Stimulated activated CD8-positive, alpha-beta memory T cell treated with anti-CD3 and anti-CD28 coated beads, Interleukin-7, amount 100 ng/mL, for 24 hours (primary cell): ENCODE results near the gene ARF6.
"Not testable (repeated sequence)": the region's sequence is repeated elsewhere in the genome, so short reads cannot be mapped to it uniquely, and the experiment has no call there.

ENCODE experiments used
- DNase-seq: peaks from one replicate; pipeline ENCODE4 v3.0.0-alpha.2; 2020; ENCODE audit warnings: low read depth

The ARF6 gene

GRCh38 chr14:49907186-49907585, 14.3 kb downstream of the ARF6 start:
- no peak for DNase-seq

- no peak for DNase-seq
Measured at GRCh38 chr14:49908433-49908782, 15.5 kb downstream of the ARF6 start.

- no peak for DNase-seq
Measured at GRCh38 chr14:49909016-49909415, 16.1 kb downstream of the ARF6 start.

GRCh38 chr14:49915085-49915484, 22.2 kb downstream of the ARF6 start:
- DNase-seq, result no peak

- no peak for DNase-seq
Measured at GRCh38 chr14:49918706-49919105, 25.8 kb downstream of the ARF6 start.

- no peak for DNase-seq
Measured at GRCh38 chr14:49919825-49920659, 27.2 kb downstream of the ARF6 start.

GRCh38 chr14:49920935-49921334, 28.1 kb downstream of the ARF6 start:
- no peak for DNase-seq

GRCh38 chr14:49921401-49921800, 28.5 kb downstream of the ARF6 start:
- DNase-seq, result no peak

GRCh38 chr14:49923442-49923841, 30.6 kb downstream of the ARF6 start:
- no peak for DNase-seq

GRCh38 chr14:49923881-49924280, 31.0 kb downstream of the ARF6 start:
- DNase-seq, result no peak

- no peak for DNase-seq
Measured at GRCh38 chr14:49924852-49925251, 32.0 kb downstream of the ARF6 start.

- no peak for DNase-seq
Measured at GRCh38 chr14:49926803-49927202, 33.9 kb downstream of the ARF6 start.

GRCh38 chr14:49928015-49928414, 35.1 kb downstream of the ARF6 start:
- DNase-seq, result no peak

GRCh38 chr14:49930720-49931119, 37.8 kb downstream of the ARF6 start:
- no peak for DNase-seq

- no peak for DNase-seq
Measured at GRCh38 chr14:49931523-49931922, 38.6 kb downstream of the ARF6 start.

GRCh38 chr14:49933128-49933527, 40.2 kb downstream of the ARF6 start:
- DNase-seq, result no peak

GRCh38 chr14:49933704-49934103, 40.8 kb downstream of the ARF6 start:
- no peak for DNase-seq

GRCh38 chr14:49934646-49935045, 41.8 kb downstream of the ARF6 start:
- no peak for DNase-seq

- no peak for DNase-seq
Measured at GRCh38 chr14:49935526-49935925, 42.6 kb downstream of the ARF6 start.

- DNase-seq, result not testable (repeated sequence)
Measured at GRCh38 chr14:49936246-49936645, 43.4 kb downstream of the ARF6 start.

- not testable (repeated sequence) for DNase-seq
Measured at GRCh38 chr14:49936882-49937281, 44.0 kb downstream of the ARF6 start.

GRCh38 chr14:49939215-49939614, 46.3 kb downstream of the ARF6 start:
- not testable (repeated sequence) for DNase-seq

GRCh38 chr14:49939884-49940510, 47.1 kb downstream of the ARF6 start:
- no peak for DNase-seq
